ENCODE data around the gene EPM2A. TPM values are rescaled to one million over a fixed set of nuclear protein-coding genes. Genes with fewer than 3 reads are reported as not detected.

EPM2A gene
- total RNA-seq, 1 donor from 2014 or later, result 7.6 TPM

DNA sequence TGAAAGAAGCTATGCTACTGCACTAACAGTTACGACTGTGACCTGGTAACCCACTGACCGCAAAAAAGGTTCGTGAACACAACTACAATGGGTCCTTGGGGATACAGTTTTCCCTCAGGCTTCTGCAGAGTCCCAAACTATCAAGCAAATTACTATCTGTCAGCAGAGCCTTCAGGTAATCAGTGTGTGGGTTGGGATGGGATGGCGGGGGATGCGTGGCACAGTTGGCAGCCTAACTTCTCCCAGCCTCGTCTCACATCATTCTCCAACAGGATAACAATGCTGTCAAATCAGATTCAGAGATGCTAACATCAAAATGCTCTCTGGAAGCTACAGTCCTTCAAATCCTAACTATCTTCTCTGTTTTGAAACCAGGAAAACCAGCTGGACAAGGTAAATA lies 102.3 kb downstream of the EPM2A start:
- no peaks in the 10 kb centered on the region for H3K4me1 ChIP-seq
- H3K9me3 ChIP-seq, result no peaks in the 10 kb centered on the region
- DNase-seq (ENCODE audit: low spot score in 2 of 2), result no peak
- intact Hi-C loops (cut with DNase I), result loop anchor here (10.0 kb wide), 1 partner anchor 252 kb away; no protein-coding TSS in a partner anchor
- H3K36me3 ChIP-seq, result peaks cover 0 to 6% of the 10 kb centered on the region in 2 donors
- no peak overlapping the region for H3K27ac ChIP-seq
- no peaks in the 10 kb centered on the region for H3K27me3 ChIP-seq
- TF ChIP-seq CTCF (IDR thresholded peaks at IDR 0.05), result no peak
- H3K4me3 ChIP-seq, result no peak overlapping the region

GRCh38 chr6:145631374-145631773 lies 103.9 kb downstream of the EPM2A start:
- Histone ChIP-seq H3K9me3 (no peaks in the 10 kb centered on the region), H3K36me3 (peaks cover 12 to 16% of the 10 kb centered on the region in 2 donors), H3K27me3 (no peaks in the 10 kb centered on the region), H3K4me3 (no peak overlapping the region), H3K4me1 (no peaks in the 10 kb centered on the region), H3K27ac (no peak overlapping the region)
- intact Hi-C loops (cut with DNase I), result loop anchor here (10.0 kb wide), 1 partner anchor 253 kb away; no protein-coding TSS in a partner anchor
- DNase-seq (ENCODE audit: low spot score in 2 of 2), result no peak
- TF ChIP-seq CTCF (IDR thresholded peaks at IDR 0.05), result no peak

GRCh38 chr6:145630598-145630997 lies 104.7 kb downstream of the EPM2A start:
- Histone ChIP-seq H3K27me3 (no peaks in the 10 kb centered on the region), H3K4me1 (no peaks in the 10 kb centered on the region), H3K4me3 (no peak overlapping the region), H3K9me3 (no peaks in the 10 kb centered on the region), H3K36me3 (peaks cover 12 to 16% of the 10 kb centered on the region in 2 donors), H3K27ac (no peak overlapping the region)
- no peak for TF ChIP-seq CTCF (IDR thresholded peaks at IDR 0.05)
- intact Hi-C loops (cut with DNase I), result loop anchor here (10.0 kb wide), 1 partner anchor 254 kb away; no protein-coding TSS in a partner anchor
- DNase-seq (ENCODE audit: low spot score in 2 of 2), result no peak

GRCh38 chr6:145629478-145629877 lies 105.8 kb downstream of the EPM2A start:
- no peaks in the 10 kb centered on the region for H3K27me3 ChIP-seq
- DNase-seq (ENCODE audit: low spot score in 2 of 2), result no peak
- H3K4me3 ChIP-seq, result no peak overlapping the region
- no peak for TF ChIP-seq CTCF (IDR thresholded peaks at IDR 0.05)
- intact Hi-C loops (cut with DNase I), result no loop called here
- no peaks in the 10 kb centered on the region for H3K4me1 ChIP-seq
- peaks cover 12 to 16% of the 10 kb centered on the region in 2 donors for H3K36me3 ChIP-seq
- no peak overlapping the region for H3K27ac ChIP-seq
- no peaks in the 10 kb centered on the region for H3K9me3 ChIP-seq

DNA sequence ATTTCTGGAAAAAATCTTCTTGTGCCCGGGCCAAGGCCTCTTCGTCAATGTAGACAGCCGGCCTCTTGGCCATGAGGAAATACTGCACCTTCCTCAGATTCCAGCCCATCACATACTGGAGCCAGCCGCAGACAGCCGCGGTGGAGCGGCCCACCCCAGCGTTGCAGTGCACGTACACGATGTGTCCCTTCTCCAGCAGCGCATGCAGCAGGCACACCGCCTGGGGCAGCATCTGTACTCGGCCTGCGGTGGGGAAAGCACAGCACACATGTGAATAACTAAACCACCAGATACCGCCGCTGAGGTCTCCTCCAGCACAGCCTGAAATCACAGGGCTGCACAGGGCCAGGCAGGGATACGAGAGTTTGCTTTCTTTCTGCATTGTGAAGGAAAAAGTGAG lies 107.9 kb downstream of the EPM2A start:
- no peak for DNase-seq (ENCODE audit: low spot score in 2 of 2)
- TF ChIP-seq CTCF (IDR thresholded peaks at IDR 0.05), result no peak
- Histone ChIP-seq H3K4me3 (no peak overlapping the region), H3K36me3 (peaks cover 12 to 16% of the 10 kb centered on the region in 2 donors), H3K27ac (no peak overlapping the region), H3K27me3 (no peaks in the 10 kb centered on the region), H3K4me1 (no peaks in the 10 kb centered on the region), H3K9me3 (no peaks in the 10 kb centered on the region)
- intact Hi-C loops (cut with DNase I), result no loop called here

DNA sequence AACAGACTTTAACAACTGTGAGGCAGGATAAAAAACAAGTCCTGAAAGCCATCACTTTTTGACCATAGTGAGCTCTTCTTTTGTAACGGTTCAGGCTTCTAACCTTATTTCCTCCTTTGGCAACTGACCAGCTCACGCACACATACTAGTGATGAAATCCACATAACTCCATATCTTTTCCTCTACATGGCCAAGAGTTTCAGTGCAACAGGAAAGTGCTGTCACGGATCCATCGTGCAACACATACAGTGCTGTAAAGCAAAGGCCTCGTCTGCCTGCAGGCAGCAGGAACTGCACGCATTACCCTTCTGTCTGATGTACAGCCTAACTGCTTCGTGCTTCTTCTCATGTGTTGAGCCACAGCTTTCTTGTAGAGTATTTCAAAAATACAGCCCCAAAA lies 108.5 kb downstream of the EPM2A start:
- H3K4me3 ChIP-seq, result no peak overlapping the region
- H3K27ac ChIP-seq, result no peak overlapping the region
- peaks cover 12 to 16% of the 10 kb centered on the region in 2 donors for H3K36me3 ChIP-seq
- no peak for DNase-seq (ENCODE audit: low spot score in 2 of 2)
- no peaks in the 10 kb centered on the region for H3K4me1 ChIP-seq
- no peak for TF ChIP-seq CTCF (IDR thresholded peaks at IDR 0.05)
- no peaks in the 10 kb centered on the region for H3K27me3 ChIP-seq
- no peaks in the 10 kb centered on the region for H3K9me3 ChIP-seq
- intact Hi-C loops (cut with DNase I), result no loop called here

All from ascending aorta (tissue), 2 donors.